ENCODE data around the gene SUCNR1.
"Not testable (repeated sequence)": the region's sequence is repeated elsewhere in the genome, so short reads cannot be mapped to it uniquely, and the experiment has no call there.

Gene SUCNR1

DNA sequence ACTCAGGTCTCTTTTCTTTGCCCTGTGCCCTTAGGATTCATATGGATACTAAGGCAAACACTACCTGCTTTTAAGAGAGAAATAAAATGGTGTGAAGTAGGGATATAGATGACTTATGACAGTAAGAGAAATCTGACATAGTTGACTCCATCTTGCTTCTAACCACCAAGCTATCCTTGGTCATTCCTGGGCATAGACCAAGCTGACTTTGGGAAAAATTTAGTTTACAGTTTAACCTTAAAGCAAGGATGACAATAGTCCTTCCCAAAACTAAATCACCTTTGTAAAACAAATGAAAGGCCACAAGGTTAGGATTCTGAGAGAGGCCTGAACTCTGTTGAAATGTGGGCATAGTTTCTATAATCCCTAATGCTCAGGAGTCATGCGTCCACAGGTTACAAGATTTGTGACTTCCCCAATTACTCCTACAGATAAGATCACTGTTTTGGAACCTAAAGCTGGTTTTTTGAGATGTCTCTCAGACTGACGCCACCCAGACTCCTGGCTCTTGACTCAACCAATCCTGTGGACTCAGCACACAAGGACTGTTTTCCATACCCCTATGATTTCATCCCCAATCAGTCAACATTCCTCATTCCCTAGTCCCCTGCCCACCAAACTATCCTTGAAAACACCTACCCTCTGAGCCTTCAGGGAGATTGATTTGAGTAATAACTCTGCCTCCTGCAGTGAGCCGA, 25.3 kb downstream of the SUCNR1 start:
- not testable (repeated sequence) for DNase-seq (ENCODE audit: low read depth, low spot score); H3K4me3 ChIP-seq (ENCODE audit: low read length)

DNA sequence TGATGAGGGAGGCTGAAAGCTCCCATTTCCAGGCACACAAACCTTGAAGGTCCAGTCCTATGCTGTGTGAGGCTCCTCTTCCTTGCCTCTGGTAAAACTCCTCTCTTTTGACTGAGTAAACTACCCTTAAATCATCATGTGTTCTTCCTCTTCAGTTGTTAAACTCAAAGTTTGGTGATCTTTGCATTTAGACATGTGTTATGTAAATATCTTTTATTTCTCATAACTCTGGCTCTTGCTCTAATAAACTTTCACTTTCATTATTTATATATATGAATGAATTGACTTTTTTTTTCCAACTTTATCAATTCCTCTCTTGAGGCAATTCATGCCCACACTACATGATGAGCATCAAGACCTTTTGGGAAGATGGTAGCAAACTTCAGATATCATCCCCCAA, 26.6 kb downstream of the SUCNR1 start:
- no peak overlapping the region for H3K4me3 ChIP-seq (ENCODE audit: low read length)
- DNase-seq (ENCODE audit: low read depth, low spot score): no peak

DNA sequence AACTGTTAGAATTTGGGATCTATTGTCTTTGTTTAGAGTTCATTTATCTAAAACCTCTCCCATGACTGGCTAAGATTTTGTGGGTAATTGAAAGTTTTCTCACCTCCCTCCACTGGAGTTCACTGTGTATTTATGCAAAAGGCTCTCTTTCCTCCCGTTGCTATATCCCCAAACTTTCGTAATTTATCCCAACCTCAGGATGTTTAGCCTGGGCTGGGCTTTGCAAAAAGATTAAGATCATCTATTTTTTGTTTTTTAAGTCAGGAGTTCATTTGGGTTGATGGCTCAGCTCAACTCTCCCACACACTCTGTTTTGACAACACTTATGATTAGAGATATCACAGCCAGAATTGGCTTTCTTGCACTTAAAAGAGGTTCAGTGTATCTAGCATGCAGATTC, 27.0 kb downstream of the SUCNR1 start:
- H3K4me3 ChIP-seq (ENCODE audit: low read length): no peak overlapping the region
- no peak for DNase-seq (ENCODE audit: low read depth, low spot score)

DNA sequence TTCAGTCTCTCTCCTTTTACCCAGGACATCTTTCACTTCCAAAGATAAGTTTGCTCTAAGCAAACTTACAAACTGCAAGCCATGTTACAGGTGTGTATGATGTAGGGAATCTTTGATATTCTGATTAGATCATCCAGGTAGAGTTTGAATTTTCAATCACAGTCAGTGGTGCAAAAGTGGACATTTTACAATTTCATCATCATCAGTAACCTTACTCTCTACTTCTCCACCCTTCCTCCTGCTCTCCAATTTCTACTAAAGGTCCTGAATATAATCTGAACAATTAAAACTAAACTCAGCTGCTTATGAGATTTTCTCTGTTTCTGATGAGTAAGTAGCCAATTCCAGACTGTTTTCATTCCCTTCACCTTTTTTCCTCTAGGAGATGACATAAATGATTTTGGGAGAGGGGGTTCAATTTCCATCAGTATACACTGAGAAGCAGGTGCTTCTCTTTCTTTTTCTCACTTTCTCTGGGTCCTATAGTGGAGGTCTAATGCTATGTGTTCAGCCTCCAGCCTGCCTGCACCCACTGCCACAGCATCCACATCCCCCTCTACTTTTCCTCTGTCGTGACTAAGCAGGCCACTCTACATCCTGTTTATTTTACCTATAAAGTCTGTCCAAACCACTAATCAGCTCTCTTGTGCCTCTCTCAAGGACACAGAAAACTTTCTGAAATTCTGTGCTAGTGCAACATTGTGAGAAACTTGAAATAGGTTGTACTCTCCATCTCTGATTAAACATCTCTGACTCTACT, 27.6 kb downstream of the SUCNR1 start:
- DNase-seq (ENCODE audit: low read depth, low spot score): no peak
- H3K4me3 ChIP-seq (ENCODE audit: low read length): no peak overlapping the region

DNA sequence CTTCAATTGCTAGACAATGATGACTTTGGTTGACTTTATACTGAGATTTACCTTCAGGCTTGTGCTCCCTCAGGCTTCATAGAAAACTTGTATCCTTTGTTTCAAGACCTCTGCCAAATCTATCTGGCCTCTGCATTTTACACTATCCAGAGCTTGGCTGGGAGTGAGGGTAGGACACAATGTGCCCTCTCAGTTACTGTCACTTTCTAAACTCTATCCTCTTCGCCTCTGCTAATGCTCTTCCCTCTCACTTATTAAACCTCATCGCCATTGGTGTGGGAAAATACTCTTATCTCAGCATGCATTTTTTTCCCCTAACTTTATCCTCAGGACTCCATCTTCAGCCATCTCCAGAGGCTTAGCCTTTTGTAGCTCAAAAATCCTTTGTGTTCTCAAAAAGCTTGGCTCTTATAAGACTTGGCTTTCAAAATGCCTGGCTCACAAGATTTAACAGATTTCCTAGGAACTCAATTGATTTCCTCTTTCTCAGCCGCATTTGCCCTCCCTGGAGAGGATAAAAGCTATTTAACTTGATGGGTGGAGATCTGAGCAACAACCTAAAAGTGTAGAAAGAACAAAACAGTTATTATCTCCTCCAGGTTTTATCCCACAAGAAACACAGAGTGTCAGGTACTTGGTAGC, 28.3 kb downstream of the SUCNR1 start:
- H3K4me3 ChIP-seq (ENCODE audit: low read length): no peak overlapping the region
- DNase-seq (ENCODE audit: low read depth, low spot score): no peak

DNA sequence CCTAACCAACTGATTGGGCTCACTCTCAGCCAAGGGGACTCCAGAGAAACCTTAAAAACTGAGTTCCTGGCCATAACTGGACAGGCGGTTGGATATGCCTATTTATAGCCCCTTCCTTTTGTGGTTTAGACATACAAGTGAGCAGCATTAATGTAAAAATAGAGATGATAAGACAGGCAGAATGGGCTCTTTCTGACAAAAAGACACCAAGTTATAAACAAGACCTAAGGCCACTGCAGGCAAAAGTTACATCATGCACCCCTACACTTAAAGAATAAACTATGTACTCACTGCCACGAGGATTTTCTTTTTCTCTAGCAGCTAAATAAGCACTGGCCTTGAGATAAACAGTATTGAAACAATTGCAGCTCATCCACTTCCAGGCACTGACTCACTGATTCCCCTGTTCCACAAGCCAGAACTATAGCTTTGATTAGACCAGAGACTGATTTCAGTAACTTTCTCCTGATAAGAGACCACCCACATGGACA, 30.1 kb downstream of the SUCNR1 start:
- DNase-seq (ENCODE audit: low read depth, low spot score): no peak
- no peak overlapping the region for H3K4me3 ChIP-seq (ENCODE audit: low read length)

DNA sequence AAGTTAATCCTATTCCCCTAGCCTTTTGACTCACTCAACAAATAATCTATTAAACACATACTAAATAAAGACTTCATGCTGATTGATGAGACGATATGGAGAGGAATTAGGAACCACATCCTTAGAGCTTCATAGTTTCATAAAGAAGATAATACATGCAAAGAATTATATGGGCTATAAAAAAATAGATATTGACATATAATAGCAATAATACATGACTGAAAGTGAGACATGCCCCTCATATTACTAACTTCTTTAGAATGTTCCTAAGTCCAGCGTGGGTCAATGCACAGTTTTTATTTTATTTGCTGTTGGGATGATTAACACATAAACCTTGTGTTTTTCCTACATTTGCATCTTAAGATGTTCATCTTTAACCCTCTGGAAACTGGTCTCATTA, 32.2 kb downstream of the SUCNR1 start:
- no peak for DNase-seq (ENCODE audit: low read depth, low spot score)

DNA sequence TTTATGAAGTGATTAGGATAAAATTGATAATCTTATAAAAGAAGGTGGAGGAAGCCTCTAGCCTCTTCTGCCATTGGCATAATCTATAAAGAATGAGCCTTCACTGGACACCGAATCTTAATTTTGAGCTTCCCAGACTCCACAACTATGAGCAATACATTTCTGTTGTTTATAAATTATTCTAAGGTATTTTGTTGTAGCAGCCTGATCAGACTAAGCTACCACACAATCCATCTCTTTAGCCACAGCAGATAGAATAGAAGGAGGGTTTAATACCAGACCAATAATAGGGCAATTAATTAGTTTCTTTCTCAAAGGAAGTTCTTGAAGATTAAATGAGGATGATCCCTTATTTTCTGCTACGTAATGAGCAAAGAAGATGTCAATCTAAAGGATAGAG, 33.3 kb downstream of the SUCNR1 start:
- H3K4me3 ChIP-seq (ENCODE audit: low read length): no peak overlapping the region
- DNase-seq (ENCODE audit: low read depth, low spot score): no peak

More for the DNA sequence above, 32.2 kb downstream of the SUCNR1 start:
- H3K4me3 ChIP-seq (ENCODE audit: low read length): no peak overlapping the region

DNA sequence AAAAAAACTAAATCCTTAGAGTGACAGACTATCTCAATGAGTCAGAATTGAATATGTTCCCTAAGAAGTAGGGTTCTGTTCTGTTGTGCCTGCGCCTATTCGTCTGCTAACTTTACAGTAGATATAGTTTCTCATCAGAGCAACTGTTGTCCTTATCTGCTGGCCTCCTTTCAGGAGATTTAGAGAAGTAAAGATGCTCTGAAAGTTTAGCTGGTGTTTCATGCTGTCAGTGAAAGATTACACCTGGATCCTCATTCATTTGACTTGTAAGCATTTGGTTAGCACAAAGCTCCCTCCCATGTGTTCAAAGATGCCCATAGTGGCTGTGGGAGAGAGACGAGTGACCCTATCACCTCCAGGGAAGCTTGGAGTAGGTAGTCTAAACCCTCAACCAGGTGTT, 35.0 kb downstream of the SUCNR1 start:
- H3K4me3 ChIP-seq (ENCODE audit: low read length): no peak overlapping the region
- no peak for DNase-seq (ENCODE audit: low read depth, low spot score)

DNA sequence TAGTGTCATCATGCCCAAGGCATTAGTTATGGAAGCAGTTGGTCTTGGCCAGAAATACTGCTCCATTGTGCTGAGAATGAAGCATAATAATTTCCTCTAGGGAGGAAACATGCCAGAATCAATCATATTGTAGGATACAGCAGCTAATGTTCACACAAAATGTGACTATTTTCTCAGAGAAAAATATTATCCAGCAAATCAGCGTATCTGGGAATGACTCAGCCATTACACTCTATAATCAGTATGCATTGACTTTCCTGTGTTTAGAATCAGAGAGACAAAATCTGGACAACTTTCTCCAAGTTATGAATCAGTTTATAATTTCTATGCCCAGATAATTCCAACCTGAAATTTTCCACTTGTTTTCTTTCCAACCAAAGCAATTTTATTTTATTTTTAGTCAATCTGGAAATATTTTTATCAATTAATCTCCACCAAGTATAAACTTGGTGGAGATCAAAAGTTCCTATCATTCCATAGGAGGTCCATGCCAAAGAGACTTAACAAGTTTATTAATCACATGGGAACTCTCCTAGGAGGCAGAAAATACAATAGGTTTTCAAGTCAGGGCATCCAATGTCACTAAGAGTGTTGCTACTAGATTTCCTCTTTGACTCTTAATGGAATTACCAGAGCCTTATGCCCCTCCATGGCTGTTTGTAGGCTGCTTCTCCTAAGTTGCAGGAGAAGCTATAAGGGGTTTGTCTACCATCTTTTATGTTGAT, 36.4 kb downstream of the SUCNR1 start:
- H3K4me3 ChIP-seq (ENCODE audit: low read length): no peak overlapping the region

DNA sequence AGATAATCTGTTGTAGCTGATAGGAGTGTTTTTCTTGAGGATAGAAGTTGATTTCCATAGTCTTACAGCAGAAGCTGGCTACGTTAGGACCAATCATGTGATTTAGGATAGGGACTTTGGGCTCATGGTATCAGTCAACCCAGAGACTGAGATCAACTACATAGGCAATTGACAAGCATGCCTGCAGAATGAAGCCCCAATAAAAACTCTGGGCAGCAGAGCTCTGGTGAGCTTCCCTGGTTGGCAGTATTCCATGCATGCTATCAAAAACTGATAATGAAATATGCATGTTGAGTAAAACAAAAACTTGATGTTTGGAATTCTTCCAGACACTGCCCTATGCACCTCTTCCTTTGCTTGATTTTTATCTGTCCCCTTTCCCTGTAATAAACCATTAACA, 38.0 kb downstream of the SUCNR1 start:
- H3K4me3 ChIP-seq (ENCODE audit: low read length): no peak overlapping the region
- no peak for DNase-seq (ENCODE audit: low read depth, low spot score)

More for the DNA sequence above, 36.4 kb downstream of the SUCNR1 start:
- no peak for DNase-seq (ENCODE audit: low read depth, low spot score)

DNA sequence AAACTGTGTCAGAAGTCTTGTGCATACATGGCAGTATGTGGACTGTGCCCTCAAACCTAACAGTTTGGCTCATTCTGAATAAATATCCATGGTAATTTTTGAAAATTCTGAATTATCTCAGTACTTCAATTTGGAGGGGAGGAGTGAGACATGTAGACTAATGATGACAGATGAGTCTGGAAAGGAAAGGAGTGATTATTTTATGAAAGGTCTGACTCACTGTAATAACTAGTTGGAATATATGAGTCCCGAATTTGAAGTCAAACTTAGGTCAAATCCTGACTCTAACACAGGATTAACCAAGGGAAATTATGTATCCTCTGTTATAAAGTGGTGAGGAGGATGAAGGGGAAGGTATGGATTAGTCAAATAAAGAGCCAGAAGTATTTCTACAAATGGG, 38.6 kb downstream of the SUCNR1 start:
- no peak for DNase-seq (ENCODE audit: low read depth, low spot score)
- no peak overlapping the region for H3K4me3 ChIP-seq (ENCODE audit: low read length)

DNA sequence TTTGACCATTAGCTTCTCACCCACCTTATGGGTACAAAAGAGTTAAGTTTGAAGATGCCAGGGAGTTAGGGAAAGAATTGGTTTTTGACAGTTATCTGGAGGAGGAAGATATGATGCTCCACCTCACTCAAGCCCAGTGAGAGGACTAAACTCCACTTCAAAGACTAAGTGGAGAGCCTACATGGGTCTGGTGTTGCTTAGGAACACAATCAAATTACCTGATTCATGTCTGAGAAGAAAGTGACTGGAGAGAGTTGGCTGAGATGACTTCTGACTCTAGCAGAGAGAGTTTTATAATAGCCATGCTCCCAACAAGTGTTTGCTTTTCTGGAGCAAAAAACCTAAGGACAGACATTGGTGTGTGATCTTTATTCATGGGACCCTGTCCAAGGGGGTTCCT, 43.3 kb downstream of the SUCNR1 start:
- DNase-seq (ENCODE audit: low read depth, low spot score): no peak
- no peak overlapping the region for H3K4me3 ChIP-seq (ENCODE audit: low read length)

DNA sequence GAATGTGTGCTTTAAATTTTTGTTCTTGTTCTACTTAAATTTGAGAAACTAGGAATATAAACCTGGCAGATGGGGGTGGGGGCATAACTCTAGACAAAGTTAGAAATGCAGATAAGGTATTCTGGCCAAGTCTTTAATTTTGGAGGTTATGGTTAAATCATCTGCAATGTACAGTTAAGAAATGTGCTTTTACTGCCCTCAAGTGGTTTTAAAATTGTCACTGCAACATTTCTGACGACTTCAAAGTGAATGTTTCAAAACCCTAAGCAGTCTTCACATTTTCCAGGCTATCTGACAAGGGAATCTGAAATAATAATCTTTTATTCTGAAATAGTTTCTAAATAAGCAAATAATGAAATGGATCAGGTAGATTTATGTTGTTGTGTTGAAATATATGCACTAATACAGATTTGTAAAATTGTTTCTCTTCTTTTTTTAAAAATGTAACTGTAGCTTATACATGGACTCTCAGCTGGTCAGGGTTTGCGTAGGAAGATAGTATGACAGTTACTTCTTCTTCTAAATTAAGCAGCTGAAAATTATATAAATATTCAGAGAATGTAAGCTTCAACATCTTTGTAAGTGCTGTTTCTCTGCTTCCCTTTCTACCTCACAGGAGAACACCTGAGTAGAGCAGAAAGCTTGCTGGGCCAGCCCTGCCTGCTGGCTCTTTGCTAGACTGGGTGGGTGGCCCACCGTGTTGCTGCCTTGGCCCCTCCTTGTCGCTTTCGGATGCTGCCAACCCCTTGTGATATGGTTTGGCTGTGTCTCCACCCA, 45.0 kb downstream of the SUCNR1 start:
- peak; percentile 69 for DNase-seq (ENCODE audit: low read depth, low spot score)
- no peak overlapping the region for H3K4me3 ChIP-seq (ENCODE audit: low read length)

DNA sequence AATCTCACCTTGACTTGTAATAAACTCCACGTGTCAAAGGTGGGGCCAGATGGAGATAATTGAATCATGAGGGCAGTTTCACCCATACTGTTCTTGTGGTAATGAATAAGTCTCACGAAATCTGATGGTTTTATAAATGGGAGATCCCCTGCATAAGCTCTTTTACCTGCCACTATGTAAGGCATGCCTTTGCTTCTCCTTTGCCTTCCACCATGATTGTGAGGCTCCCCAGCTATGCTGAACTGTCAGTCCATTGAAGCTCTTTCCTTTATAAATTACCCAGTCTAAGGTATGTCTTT, 45.5 kb downstream of the SUCNR1 start:
- H3K4me3 ChIP-seq (ENCODE audit: low read length): no peak overlapping the region
- DNase-seq (ENCODE audit: low read depth, low spot score): no peak

DNA sequence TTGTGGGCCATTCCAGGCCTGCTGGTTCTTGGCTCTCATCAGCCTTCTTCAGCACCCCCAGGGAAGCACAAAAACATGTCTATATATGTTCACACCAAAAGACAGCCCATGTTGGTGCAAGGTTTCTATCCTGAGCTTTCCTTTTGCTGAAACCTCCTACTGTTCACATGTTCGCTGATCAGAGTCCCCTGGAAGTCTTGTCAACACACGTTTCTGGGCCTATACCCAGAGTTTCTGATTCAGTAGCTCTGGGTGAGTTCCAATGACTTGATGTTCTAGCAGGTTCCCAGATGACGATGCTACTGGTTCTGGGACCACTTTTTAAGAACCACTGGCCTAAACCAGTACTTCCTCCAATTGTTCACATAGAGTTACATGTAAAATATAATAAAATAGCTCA, 46.0 kb downstream of the SUCNR1 start:
- DNase-seq (ENCODE audit: low read depth, low spot score): no peak
- H3K4me3 ChIP-seq (ENCODE audit: low read length): no peak overlapping the region

DNA sequence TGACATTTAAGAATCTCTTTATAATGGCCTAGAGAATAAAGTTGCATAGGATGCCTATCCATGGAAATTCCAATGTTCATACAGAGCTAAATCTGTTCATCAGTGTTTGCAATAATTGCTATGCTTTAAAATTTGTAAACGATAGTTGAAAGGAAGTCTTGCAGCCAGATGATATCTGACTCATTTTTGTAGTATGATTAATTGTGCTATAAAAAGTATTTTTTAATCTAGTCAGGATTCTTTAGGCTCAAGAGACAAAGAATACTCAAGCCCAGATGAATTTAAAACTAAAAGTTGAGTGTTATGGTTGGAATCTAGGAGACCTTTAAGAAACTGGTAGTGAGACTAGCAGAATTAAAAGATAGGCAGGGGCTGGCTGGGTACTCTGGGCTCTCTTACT, 50.5 kb downstream of the SUCNR1 start:
- H3K4me3 ChIP-seq (ENCODE audit: low read length): no peak overlapping the region
- DNase-seq (ENCODE audit: low read depth, low spot score): no peak

DNA sequence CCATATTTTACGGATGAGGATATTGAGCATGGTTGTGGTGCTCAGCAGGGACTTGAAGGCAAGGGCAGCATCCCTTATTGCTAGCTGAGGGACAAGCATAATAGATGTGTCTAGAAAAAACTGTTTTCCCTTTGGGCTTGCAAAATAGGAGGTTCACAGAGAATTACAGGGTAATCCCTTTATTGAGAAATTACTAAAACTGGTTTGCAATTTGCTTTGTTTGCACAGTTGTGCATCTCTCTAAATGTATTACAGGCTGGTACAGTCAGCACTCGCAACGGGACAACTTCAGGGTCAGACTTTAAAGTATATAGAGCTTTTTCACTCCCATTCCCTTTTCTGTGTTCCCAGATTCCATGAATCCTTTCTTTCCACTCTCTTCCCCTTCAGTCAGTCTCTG, 51.3 kb downstream of the SUCNR1 start:
- no peak for DNase-seq (ENCODE audit: low read depth, low spot score)
- no peak overlapping the region for H3K4me3 ChIP-seq (ENCODE audit: low read length)

DNA sequence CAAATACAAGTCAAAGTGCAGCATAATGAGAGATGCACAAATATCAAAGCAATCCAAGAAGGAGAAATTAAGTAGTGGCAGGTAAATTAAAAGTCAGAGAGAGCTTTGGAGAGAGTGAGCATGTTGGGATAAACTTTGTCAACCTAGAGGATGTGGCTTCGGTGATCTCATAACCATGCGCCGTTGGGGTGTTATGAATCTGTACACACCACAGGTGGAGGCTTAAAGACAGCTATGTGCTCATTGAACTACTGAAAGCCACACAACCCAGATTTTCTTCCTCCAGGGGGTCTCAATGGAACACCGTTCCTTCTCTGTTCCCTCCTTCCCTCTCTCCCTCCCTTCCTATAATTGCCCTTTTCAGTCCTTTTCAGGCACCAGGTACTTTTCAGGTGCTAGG, 52.0 kb downstream of the SUCNR1 start:
- H3K4me3 ChIP-seq (ENCODE audit: low read length): no peak overlapping the region
- DNase-seq (ENCODE audit: low read depth, low spot score): peak; percentile 57

Measured in Jurkat, Clone E6-1 (cell line).